Adrenal gland (tissue), 12 donors: ENCODE measurements around the gene ENTPD5. TPM values are rescaled to one million over a fixed set of nuclear protein-coding genes. Genes with fewer than 3 reads are reported as not detected.

Source experiments
- DNase-seq, 7 donors: peaks; one replicate each; pipeline ENCODE4 v3.0.0-alpha.2; 2019 to 2020
- H3K27ac ChIP-seq, 5 donors: fragments of 200-600 bp; sonication (generic) in 4 of 5; 1 replicate in 3 of 5; 2 replicates in 2 of 5; pipeline versions ENCODE4 v1.5.1 to v1.8.0; 2016 to 2020; ENCODE audit warnings: mild to moderate bottlenecking in 1 of 5
- H3K27me3 ChIP-seq: fragments of 200-600 bp; 2 replicates; pipeline ENCODE4 v1.8.0; 2021
- H3K36me3 ChIP-seq, 2 donors: fragments of 200-600 bp; replicated peaks in 1 of 2; 1 replicate in 1 of 2; 2 replicates in 1 of 2; pipeline versions ENCODE4 v1.5.1 to v1.8.0; 2018 to 2022
- H3K4me1 ChIP-seq, 2 donors: fragments of 200-600 bp; replicated peaks in 1 of 2; 1 replicate in 1 of 2; 2 replicates in 1 of 2; pipeline versions ENCODE4 v1.5.1 to v1.8.0; 2018 to 2021
- H3K4me3 ChIP-seq, 4 donors: fragments of 200-600 bp; sonication (generic) in 3 of 4; one replicate each; pipeline ENCODE4 v1.5.1; 2016 to 2018
- H3K9me3 ChIP-seq, 3 donors: fragments of 200-600 bp; sonication (generic) in 1 of 3; replicated peaks in 1 of 3; 1 replicate in 2 of 3; 2 replicates in 1 of 3; pipeline versions ENCODE4 v1.5.1 to v1.8.0; 2016 to 2021
- CTCF ChIP-seq, 6 experiments: fragments of 450-650 bp in 4 of 6; fragments of 200-600 bp in 2 of 6; sonication (generic) in 1 of 6; IDR thresholded peaks; 1 replicate in 5 of 6; 2 replicates in 1 of 6; pipeline versions ENCODE4 v1.5.1 to v1.8.0; 2016 to 2021; ENCODE audit warnings: antibody characterized with exemption in 6 of 6, mild to moderate bottlenecking in 2 of 6, moderate library complexity in 1 of 6
- POLR2A ChIP-seq, 2 donors: fragments of 450-650 bp; IDR thresholded peaks; one replicate each; pipeline ENCODE4 v1.6.1; 2017; ENCODE audit warnings: antibody characterized with exemption in 2 of 2, mild to moderate bottlenecking in 2 of 2, moderate library complexity in 1 of 2
- WGBS, 4 donors: extraction: QIAGEN DNeasy Blood & Tissue Kit in 2 of 4; methylation state at CpG; one replicate each; pipeline versions ENCODE4 v1.1.5 to v1.1.7; 2013 to 2017; 5-methylcytosine and 5-hydroxymethylcytosine counted together
- intact Hi-C, 2 donors: fragments of 100-400 bp; cut with DNase I; formaldehyde crosslinking; loops; one replicate each; pipeline versions ENCODE4 v1.14.1 to v1.15.0; 2022 to 2023
- polyA plus RNA-seq, 3 donors: library from polyadenylated mRNA; stranded (reverse); fragments of 200-250 nt in 2 of 3; fragments of 350-450 nt in 1 of 3; fragmentation: Illumina TruSeq in 1 of 3; extraction: RNeasy Lipid Tissue Mini Kit (QIAGEN cat#74804) in 1 of 3; gene quantifications; one replicate each; pipeline ENCODE4 v1.2.3, GENCODE V29; 2013 to 2014
- small RNA-seq, 2 donors: library from RNA; depleted of rRNA; stranded (forward); fragments of <200 nt; gene quantifications; one replicate each; pipeline ENCODE3, GENCODE V24; 2016
- total RNA-seq, 9 donors: library from RNA; depleted of rRNA in 4 of 9; stranded (reverse); fragments of >200 nt in 4 of 9; fragments of 120-200 nt in 1 of 9; fragmentation: NEBNext Ultra II Directional in 1 of 9; extraction: Animal tissue kit (Norgen Biotek cat#: 25700) in 1 of 9; gene quantifications; one replicate each; pipeline versions ENCODE4 v1.1.0 to v1.2.4, GENCODE V29; 2013 to 2023
- donor health status: healthy with polysubstance abuse.
- donor health status: Bipolar disorder and iron deficiency.
- donor health status: DM: yes; HTN: yes; CAD: no.
- donor health status: DM: no; HTN: no; CAD: no.
- donor health status: DM: no; HTN: no; CAD: no.
- donor health status: DM: yes; HTN: yes; CAD: no.

The ENTPD5 gene
- total and polyA plus RNA-seq, 12 donors, result 6.5 to 18.5 (median 13.5) TPM

GRCh38 chr14:73916324-73916723 is 102.8 kb downstream of the ENTPD5 start:
- H3K4me3 ChIP-seq, result no peak overlapping the region
- 64 to 81% (median 72%) methylated on average over 6 of the region's 6 CpGs for WGBS, 4 donors
- no peaks in the 10 kb centered on the region for H3K9me3 ChIP-seq
- H3K27me3 ChIP-seq, result no peaks in the 10 kb centered on the region
- no peak for DNase-seq
- peaks cover 0 to 24% of the 10 kb centered on the region in 2 donors for H3K4me1 ChIP-seq
- intact Hi-C loops, result no loop called here
- H3K36me3 ChIP-seq, result peaks cover 0 to 39% of the 10 kb centered on the region in 2 donors
- no peak for TF ChIP-seq POLR2A (IDR thresholded peaks at IDR 0.05)
- no peak for TF ChIP-seq CTCF (IDR thresholded peaks at IDR 0.05)
- peak overlapping the region in 1 of 5 donors; percentile 21 for H3K27ac ChIP-seq

- TF ChIP-seq POLR2A (IDR thresholded peaks at IDR 0.05) (no peak), CTCF (IDR thresholded peaks at IDR 0.05) (no peak)
- Histone ChIP-seq H3K27ac (peak overlapping the region in 4 of 5 donors; percentile 3 to 62 (median 8)), H3K9me3 (no peaks in the 10 kb centered on the region), H3K4me3 (no peak overlapping the region), H3K36me3 (peaks cover 0 to 33% of the 10 kb centered on the region in 2 donors), H3K4me1 (peaks cover 11 to 50% of the 10 kb centered on the region in 2 donors), H3K27me3 (no peaks in the 10 kb centered on the region)
- peak in 2 of 7 donors; percentile 31 to 40 for DNase-seq
- intact Hi-C loops, result no loop called here
- 36 to 47% (median 40%) methylated on average over 3 of the region's 3 CpGs for WGBS, 4 donors
Measured at GRCh38 chr14:73913256-73913655, 105.8 kb downstream of the ENTPD5 start.

DNA sequence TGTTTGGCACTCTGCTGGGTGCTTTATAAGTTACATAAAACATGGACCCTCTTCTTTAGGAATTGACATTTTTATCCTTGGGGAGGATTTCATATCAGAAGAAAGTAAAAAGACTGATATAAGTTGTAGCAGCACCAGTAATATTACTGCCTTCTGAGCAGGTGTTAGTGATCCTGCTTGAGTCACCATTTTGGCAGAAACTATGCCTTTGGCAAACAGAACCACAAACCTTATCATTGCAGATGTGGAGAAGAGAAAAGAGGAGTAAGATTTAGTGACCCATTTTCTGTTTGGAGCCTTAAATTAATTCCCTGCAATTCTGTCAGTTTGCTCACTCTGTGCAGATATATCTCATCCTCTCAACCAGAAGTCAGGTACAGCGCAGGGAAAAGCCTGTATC is 109.4 kb downstream of the ENTPD5 start:
- no peaks in the 10 kb centered on the region for H3K9me3 ChIP-seq
- H3K36me3 ChIP-seq, result peaks cover 0 to 54% of the 10 kb centered on the region in 2 donors
- H3K27me3 ChIP-seq, result no peaks in the 10 kb centered on the region
- H3K4me1 ChIP-seq, result peaks cover 11 to 54% of the 10 kb centered on the region in 2 donors
- DNase-seq, result peak in 3 of 7 donors; percentile 48 to 64 (median 59)
- no peak overlapping the region for H3K4me3 ChIP-seq
- intact Hi-C loops, result no loop called here
- peak overlapping the region in 3 of 5 donors; percentile 51 to 61 (median 58) for H3K27ac ChIP-seq
- 36 to 67% (median 46%) methylated on average over 1 of the region's 1 CpG for WGBS, 4 donors
- TF ChIP-seq CTCF (IDR thresholded peaks at IDR 0.05) (no peak), POLR2A (IDR thresholded peaks at IDR 0.05) (peak in 1 of 2 donors; percentile 8)

Small RNAs within 50 kb of the gene (small RNA-seq; reads per million reads assigned to genes)
- 0 reads per million in 2 donors for gene AC005480.2

Other genes starting within 250 kb of the ENTPD5 start
- 10 to 100 TPM in 8 of 9 donors, 1 to 10 TPM in 1; 8.9 to 43.7 (median 18.2) TPM for gene PTGR2, start 167.5 kb downstream of the ENTPD5 start, total RNA-seq
- gene PTGR2, start 167.5 kb downstream of the ENTPD5 start, polyA plus RNA-seq, result 10 to 100 TPM in 2 of 3 donors, 1 to 10 TPM in 1; 8.8 to 32.5 (median 11.2) TPM
- gene ZNF410, start 132.4 kb downstream of the ENTPD5 start, total RNA-seq, result 10 to 100 TPM; 30.6 to 79.5 (median 56.9) TPM
- 10 to 100 TPM; 49.8 to 57.8 (median 52.0) TPM for gene ZNF410, start 132.4 kb downstream of the ENTPD5 start, polyA plus RNA-seq
- gene FAM161B, start 69.2 kb downstream of the ENTPD5 start, total RNA-seq, result 10 to 100 TPM in 6 of 9 donors, 1 to 10 TPM in 3; 7.2 to 25.2 (median 12.6) TPM
- gene FAM161B, start 69.2 kb downstream of the ENTPD5 start, polyA plus RNA-seq, result 10 to 100 TPM in 1 of 3 donors, 1 to 10 TPM in 2; 4.1 to 11.1 (median 5.2) TPM
- 100 to 1,000 TPM in 1 of 9 donors, 10 to 100 TPM in 8; 51.1 to 144 (median 69.8) TPM for gene COQ6, start 69.0 kb downstream of the ENTPD5 start, total RNA-seq
- 10 to 100 TPM; 37.4 to 63.7 (median 54.2) TPM for gene COQ6, start 69.0 kb downstream of the ENTPD5 start, polyA plus RNA-seq
- gene BBOF1, start 61 bp upstream of the ENTPD5 start, total RNA-seq, result 10 to 100 TPM in 1 of 9 donors, 1 to 10 TPM in 8; 1.4 to 29.3 (median 3.4) TPM
- gene BBOF1, start 61 bp upstream of the ENTPD5 start, polyA plus RNA-seq, result 10 to 100 TPM in 1 of 3 donors, 1 to 10 TPM in 2; 4.8 to 13.4 (median 7.9) TPM
- 10 to 100 TPM; 21.5 to 68.9 (median 37.4) TPM for gene ALDH6A1, start 65.2 kb upstream of the ENTPD5 start, total RNA-seq
- gene ALDH6A1, start 65.2 kb upstream of the ENTPD5 start, polyA plus RNA-seq, result 10 to 100 TPM in 1 of 3 donors, 1 to 10 TPM in 2; 5.9 to 27.8 (median 8.3) TPM
- 10 to 100 TPM in 3 of 9 donors, 1 to 10 TPM in 6; 5.1 to 12.4 (median 8.0) TPM for gene LIN52, start 65.7 kb upstream of the ENTPD5 start, total RNA-seq
- 10 to 100 TPM in 1 of 3 donors, 1 to 10 TPM in 2; 4.6 to 14.3 (median 6.5) TPM for gene LIN52, start 65.7 kb upstream of the ENTPD5 start, polyA plus RNA-seq
- not detected for gene VSX2, start 220.2 kb upstream of the ENTPD5 start, total RNA-seq
- gene VSX2, start 220.2 kb upstream of the ENTPD5 start, polyA plus RNA-seq, result not detected